GM23338 (cell line): ENCODE measurements around the gene KCNA4. TPM values are rescaled to one million over a fixed set of nuclear protein-coding genes. Genes with fewer than 3 reads are reported as not detected.
A peak's percentile ranks its signal among the peaks of the same experiment; 100 is the strongest.

Experiments
- ATAC-seq: fragments of 200-7000 bp; cut with Tn5 transposase; 3 replicates; pipeline ENCODE4 v1.9.1; 2020
- DNase-seq: peaks from one replicate; pipeline ENCODE4 v3.0.0-alpha.2; 2015; ENCODE audit warnings: low spot score
- H2AFZ ChIP-seq: fragments of 200-600 bp; sonication (generic); 2 replicates; pipeline ENCODE4 v1.8.0; 2016; ENCODE audit warnings: antibody characterized with exemption, mild to moderate bottlenecking, moderate library complexity
- H3F3A ChIP-seq: fragments of 200-600 bp; sonication (generic); replicated peaks from 2 replicates; pipeline ENCODE4 v1.8.0; 2017; ENCODE audit warnings: antibody characterized with exemption, mixed run types, low read depth
- H3K27ac ChIP-seq: fragments of 200-600 bp; sonication (generic); 2 replicates; pipeline ENCODE4 v1.6.1; 2016; ENCODE audit warnings: low read depth
- H3K27me3 ChIP-seq: fragments of 200-600 bp; sonication (generic); 2 replicates; pipeline ENCODE4 v1.8.0; 2016; ENCODE audit warnings: mild to moderate bottlenecking, mixed run types, moderate library complexity; ENCODE audit not compliant: insufficient read depth
- H3K36me3 ChIP-seq: fragments of 200-600 bp; sonication (generic); 2 replicates; pipeline ENCODE4 v1.8.0; 2016; ENCODE audit warnings: mild to moderate bottlenecking; ENCODE audit not compliant: insufficient read depth
- H3K4me1 ChIP-seq: fragments of 200-600 bp; sonication (generic); 2 replicates; pipeline ENCODE4 v1.8.0; 2016; ENCODE audit warnings: mild to moderate bottlenecking, moderate library complexity; ENCODE audit not compliant: insufficient read depth
- H3K4me2 ChIP-seq: fragments of 200-600 bp; sonication (generic); 2 replicates; pipeline ENCODE4 v1.7.1; 2017; ENCODE audit warnings: mixed run types
- H3K4me3 ChIP-seq: fragments of 200-600 bp; sonication (generic); 2 replicates; pipeline ENCODE4 v1.6.1; 2016; ENCODE audit warnings: mixed run types
- H3K79me2 ChIP-seq: fragments of 200-600 bp; sonication (generic); replicated peaks from 2 replicates; pipeline ENCODE4 v1.8.0; 2017; ENCODE audit warnings: mild to moderate bottlenecking; ENCODE audit not compliant: insufficient read depth
- H3K9me2 ChIP-seq: fragments of 200-600 bp; sonication (generic); 2 replicates; pipeline ENCODE4 v1.8.0; 2017; ENCODE audit not compliant: insufficient read depth
- H4K20me1 ChIP-seq: fragments of 200-600 bp; sonication (generic); replicated peaks from 2 replicates; pipeline ENCODE4 v1.8.0; 2017; ENCODE audit warnings: mild to moderate bottlenecking; ENCODE audit not compliant: insufficient read depth
- H3K27ac Mint-ChIP-seq: 2 replicates; pipeline ENCODE4 v1.8.0; 2020; ENCODE audit warnings: inconsistent platforms, mild to moderate bottlenecking, moderate library complexity, mixed read lengths
- H3K27me3 Mint-ChIP-seq: 3 replicates; pipeline ENCODE4 v1.8.0; 2022; ENCODE audit warnings: low read depth, mild to moderate bottlenecking, moderate library complexity, mixed read lengths, inconsistent platforms; ENCODE audit not compliant: insufficient read depth, poor library complexity
- H3K36me3 Mint-ChIP-seq: 3 replicates; pipeline ENCODE4 v1.8.0; 2021; ENCODE audit warnings: low read depth, mild to moderate bottlenecking, inconsistent platforms, moderate library complexity, mixed read lengths
- H3K4me1 Mint-ChIP-seq: 3 replicates; pipeline ENCODE4 v1.8.0; 2020; ENCODE audit warnings: mild to moderate bottlenecking, inconsistent platforms, mixed read lengths
- H3K4me3 Mint-ChIP-seq: 3 replicates; pipeline ENCODE4 v1.8.0; 2021; ENCODE audit warnings: moderate library complexity, mild to moderate bottlenecking, inconsistent platforms, mixed read lengths
- H3K9me3 Mint-ChIP-seq: 3 replicates; pipeline ENCODE4 v1.8.0; 2020; ENCODE audit warnings: moderate library complexity, mild to moderate bottlenecking, inconsistent platforms, mixed read lengths
- CREB1 ChIP-seq: fragments of 250-450 bp; sonication (Bioruptor Pico); IDR thresholded peaks from 2 replicates; pipeline ENCODE4 v1.5.0; 2020; ENCODE audit warnings: low read depth, mild to moderate bottlenecking, moderate library complexity
- ETS1 ChIP-seq: IDR thresholded peaks from 2 replicates; pipeline ENCODE4 v1.6.1; 2016; ENCODE audit warnings: antibody characterized with exemption
- EZH2 ChIP-seq: fragments of 200-600 bp; sonication (generic); IDR thresholded peaks from one replicate; pipeline ENCODE4 v1.8.0; 2017; ENCODE audit warnings: antibody characterized with exemption, mild to moderate bottlenecking, low read depth; ENCODE audit not compliant: unreplicated experiment
- JUNB ChIP-seq: IDR thresholded peaks from one replicate; pipeline ENCODE4 v1.6.1; 2016; ENCODE audit warnings: antibody characterized with exemption; ENCODE audit not compliant: unreplicated experiment
- NANOG ChIP-seq: IDR thresholded peaks from 2 replicates; pipeline ENCODE4 v1.6.1; 2016; ENCODE audit warnings: antibody characterized with exemption, borderline replicate concordance
- STAT1 ChIP-seq: IDR thresholded peaks from one replicate; pipeline ENCODE4 v1.6.1; 2016; ENCODE audit warnings: antibody characterized with exemption; ENCODE audit not compliant: unreplicated experiment
- ZNF114 ChIP-seq: fragments of 250-450 bp; sonication (Bioruptor Pico); IDR thresholded peaks from 2 replicates; pipeline ENCODE4 v1.5.0; 2020; ENCODE audit warnings: mild to moderate bottlenecking, moderate library complexity
- ZNF331 ChIP-seq: fragments of 250-450 bp; sonication (Bioruptor Pico); IDR thresholded peaks from 2 replicates; pipeline ENCODE4 v1.5.0; 2020; ENCODE audit warnings: low read depth, mild to moderate bottlenecking, moderate library complexity
- ZNF462 ChIP-seq: fragments of 250-450 bp; sonication (Bioruptor Pico); IDR thresholded peaks from 2 replicates; pipeline ENCODE4 v1.5.0; 2020; ENCODE audit warnings: mild to moderate bottlenecking, moderate library complexity
- polyA plus RNA-seq: library from polyadenylated mRNA; unstranded; fragments of >200 nt; fragmentation: Nextera tagmentation; extraction: Ambion mirVana; gene quantifications from 2 replicates; pipeline ENCODE4 v1.2.1, GENCODE V29; 2016
- total RNA-seq: library from RNA; depleted of rRNA; stranded (reverse); fragments of >200 nt; shearing (Covaris generic); gene quantifications from 2 replicates; pipeline ENCODE4 v1.2.3, GENCODE V29; 2014
- TF ChIP-seq, protein P1 (sequence below), 2 experiments: fragments of 200-600 bp in 1 of 2; sonication (generic) in 1 of 2; conservative IDR thresholded peaks; 2 replicates each; pipeline versions ENCODE4 v1.5.1 to v1.6.1; 2016 to 2017; ENCODE audit warnings: antibody characterized with exemption in 2 of 2, low read depth in 2 of 2, mild to moderate bottlenecking in 2 of 2, moderate library complexity in 1 of 2

KCNA4 gene
- total and polyA plus RNA-seq, 2 experiments from 2014 or later, result not detected

- Mint-ChIP-seq H3K27me3 (peaks cover 42% of the 10 kb centered on the region), H3K9me3 (no peaks in the 10 kb centered on the region; the same call in 2 of the 3 replicates), H3K36me3 (no peaks in the 10 kb centered on the region; the same call in 2 of the 3 replicates), H3K27ac (no peak overlapping the region), H3K4me1 (peaks cover 19% of the 10 kb centered on the region), H3K4me3 (no peak overlapping the region)
- Histone ChIP-seq H3K27ac (no peak overlapping the region), H4K20me1 (peaks cover 30% of the 10 kb centered on the region), H3K4me1 (peaks cover 33% of the 10 kb centered on the region), H3F3A (0 out of 2 replicates have a peak, but pooled peaks cover 4% of the 10 kb centered on the region), H3K4me3 (peak overlapping the region; percentile 62), H3K27me3 (peaks cover 96% of the 10 kb centered on the region), H3K36me3 (no peaks in the 10 kb centered on the region), H3K4me2 (peak overlapping the region; percentile 93), H2AFZ (no peak overlapping the region), H3K79me2 (no peaks in the 10 kb centered on the region), H3K9me2 (no peaks in the 10 kb centered on the region)
- peak; percentile 51 for DNase-seq
- TF ChIP-seq EZH2 (peak; percentile 71), ZNF462 (CRISPR knock-in tag) (no peak)
- no peak; the same call in 2 of the 3 replicates for ATAC-seq
Measured at GRCh38 chr11:30015725-30016412, 961 bp downstream of the KCNA4 start.

GRCh38 chr11:30012346-30012745 is 4.5 kb downstream of the KCNA4 start:
- H3K79me2 ChIP-seq, result no peaks in the 10 kb centered on the region
- H4K20me1 ChIP-seq, result peaks cover 12% of the 10 kb centered on the region; the same call in 1 of the 2 replicates
- no peak for DNase-seq
- no peaks in the 10 kb centered on the region; the same call in 2 of the 3 replicates for H3K9me3 Mint-ChIP-seq
- no peak for ATAC-seq
- H3F3A ChIP-seq, result 0 out of 2 replicates have a peak, but pooled peaks cover under 1% of the 10 kb centered on the region
- no peaks in the 10 kb centered on the region for H3K9me2 ChIP-seq
- H3K27ac ChIP-seq, result no peak overlapping the region
- H3K4me1 Mint-ChIP-seq, result peaks cover 3% of the 10 kb centered on the region; the same call in 2 of the 3 replicates
- peaks cover 14% of the 10 kb centered on the region; the same call in 1 of the 2 replicates for H3K4me1 ChIP-seq
- no peak overlapping the region for H2AFZ ChIP-seq
- H3K27ac Mint-ChIP-seq, result no peak overlapping the region
- no peak overlapping the region for H3K4me2 ChIP-seq
- peaks cover 87% of the 10 kb centered on the region for H3K27me3 ChIP-seq
- no peak overlapping the region for H3K4me3 Mint-ChIP-seq
- no peaks in the 10 kb centered on the region for H3K36me3 ChIP-seq
- no peaks in the 10 kb centered on the region; the same call in 2 of the 3 replicates for H3K36me3 Mint-ChIP-seq
- H3K4me3 ChIP-seq, result no peak overlapping the region
- H3K27me3 Mint-ChIP-seq, result peaks cover 7% of the 10 kb centered on the region
- TF ChIP-seq ZNF114 (CRISPR knock-in tag), result no peak
- TF ChIP-seq ETS1, result no peak
- TF ChIP-seq CREB1, result no peak
- TF ChIP-seq, protein P1, sequence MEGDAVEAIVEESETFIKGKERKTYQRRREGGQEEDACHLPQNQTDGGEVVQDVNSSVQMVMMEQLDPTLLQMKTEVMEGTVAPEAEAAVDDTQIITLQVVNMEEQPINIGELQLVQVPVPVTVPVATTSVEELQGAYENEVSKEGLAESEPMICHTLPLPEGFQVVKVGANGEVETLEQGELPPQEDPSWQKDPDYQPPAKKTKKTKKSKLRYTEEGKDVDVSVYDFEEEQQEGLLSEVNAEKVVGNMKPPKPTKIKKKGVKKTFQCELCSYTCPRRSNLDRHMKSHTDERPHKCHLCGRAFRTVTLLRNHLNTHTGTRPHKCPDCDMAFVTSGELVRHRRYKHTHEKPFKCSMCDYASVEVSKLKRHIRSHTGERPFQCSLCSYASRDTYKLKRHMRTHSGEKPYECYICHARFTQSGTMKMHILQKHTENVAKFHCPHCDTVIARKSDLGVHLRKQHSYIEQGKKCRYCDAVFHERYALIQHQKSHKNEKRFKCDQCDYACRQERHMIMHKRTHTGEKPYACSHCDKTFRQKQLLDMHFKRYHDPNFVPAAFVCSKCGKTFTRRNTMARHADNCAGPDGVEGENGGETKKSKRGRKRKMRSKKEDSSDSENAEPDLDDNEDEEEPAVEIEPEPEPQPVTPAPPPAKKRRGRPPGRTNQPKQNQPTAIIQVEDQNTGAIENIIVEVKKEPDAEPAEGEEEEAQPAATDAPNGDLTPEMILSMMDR (conservative IDR thresholded peaks at IDR 0.05; ENCODE audit: low read depth in 2 of 2), result no peak
- TF ChIP-seq STAT1, result no peak
- no peak for TF ChIP-seq NANOG
- no peak for TF ChIP-seq JUNB
- no peak for TF ChIP-seq ZNF331
